22Rv1 (cell line): ENCODE measurements around the gene GBA2.

Experiments used
- H3K27ac ChIP-seq: fragments of 450-650 bp; 2 replicates; pipeline ENCODE4 v1.5.1; 2017
- CTCF ChIP-seq: fragments of 450-650 bp; IDR thresholded peaks from 2 replicates; pipeline ENCODE4 v1.5.1; 2017; ENCODE audit warnings: mild to moderate bottlenecking
- ZFX ChIP-seq: fragments of 450-650 bp; IDR thresholded peaks from 2 replicates; pipeline ENCODE4 v1.6.1; 2017; ENCODE audit warnings: antibody characterized with exemption, borderline replicate concordance

GBA2 gene

GRCh38 chr9:35749515-35750255 is 657 bp upstream of the GBA2 start:
- TF ChIP-seq CTCF, result no peak
- no peak for TF ChIP-seq ZFX
- peak overlapping the region; percentile 92 for H3K27ac ChIP-seq

- TF ChIP-seq CTCF (no peak), ZFX (no peak)
- H3K27ac ChIP-seq, result peak overlapping the region; percentile 92
Measured at GRCh38 chr9:35748242-35748857, 678 bp downstream of the GBA2 start.

GRCh38 chr9:35746583-35746982 is 2.4 kb downstream of the GBA2 start:
- TF ChIP-seq CTCF (no peak), ZFX (no peak)
- H3K27ac ChIP-seq, result peak overlapping the region; percentile 41

- H3K27ac ChIP-seq, result no peak overlapping the region; the same call in 1 of the 2 replicates
Measured at GRCh38 chr9:35745569-35745968, 3.5 kb downstream of the GBA2 start.

GRCh38 chr9:35743880-35744518 is 5.0 kb downstream of the GBA2 start:
- H3K27ac ChIP-seq, result no peak overlapping the region
- TF ChIP-seq ZFX (no peak), CTCF (no peak)

More at GRCh38 chr9:35745569-35745968, 3.5 kb downstream of the GBA2 start:
- TF ChIP-seq ZFX (no peak), CTCF (no peak)

GRCh38 chr9:35743452-35743851 is 5.6 kb downstream of the GBA2 start:
- TF ChIP-seq CTCF, result no peak
- TF ChIP-seq ZFX, result no peak
- H3K27ac ChIP-seq, result no peak overlapping the region

- H3K27ac ChIP-seq, result no peak overlapping the region
- TF ChIP-seq ZFX, result no peak
- TF ChIP-seq CTCF, result no peak
Measured at GRCh38 chr9:35741740-35742139, 7.3 kb downstream of the GBA2 start.
